PFSK-1 (cell line): Measurements from ENCODE around the gene METTL8.

Experiments
- POLR2AphosphoS5 ChIP-seq: IDR thresholded peaks from 2 replicates; pipeline ENCODE4 v1.6.1; 2012; ENCODE audit warnings: low read depth, mild to moderate bottlenecking, control low read depth, low read length, moderate library complexity
- REST ChIP-seq, 2 experiments: IDR thresholded peaks; 2 replicates each; pipeline versions ENCODE4 v1.6.1 to v1.8.0; 2011 to 2012; ENCODE audit warnings: low read depth in 2 of 2, low read length in 2 of 2, control low read depth in 1 of 2, inconsistent platforms in 1 of 2, mild to moderate bottlenecking in 1 of 2, moderate library complexity in 1 of 2; ENCODE audit not compliant: insufficient read depth in 1 of 2
- SIN3A ChIP-seq: IDR thresholded peaks from 2 replicates; pipeline ENCODE4 v1.6.1; 2012; ENCODE audit warnings: mild to moderate bottlenecking, low read length, moderate library complexity, borderline replicate concordance; ENCODE audit not compliant: insufficient read depth
- TAF1 ChIP-seq: IDR thresholded peaks from 2 replicates; pipeline ENCODE4 v1.6.1; 2012; ENCODE audit warnings: low read length, control low read depth, borderline replicate concordance; ENCODE audit not compliant: insufficient read depth

- TF ChIP-seq POLR2AphosphoS5 (no peak), REST (IDR thresholded peaks at IDR 0.05; ENCODE audit: insufficient read depth in 1 of 2, low read depth in 2 of 2, low read length in 2 of 2) (no peak), TAF1 (no peak), SIN3A (no peak)
Measured at GRCh38 chr2:171407676-171408044, 26.1 kb downstream of the METTL8 start.
